NOMO-1 treated with DMSO at 0.1 percent for 48 hours (cell line): ENCODE results near the gene SMYD1.

Experiments used
- DNase-seq: peaks from one replicate; lab custom pipeline; 2025; ENCODE audit not compliant: unreplicated experiment; lab: John Stamatoyannopoulos, UW

The SMYD1 gene

GRCh38 chr2:88121678-88122077 is 54.1 kb downstream of the SMYD1 start:
- DNase-seq, result no peak

GRCh38 chr2:88122141-88122884 is 54.7 kb downstream of the SMYD1 start:
- no peak for DNase-seq

GRCh38 chr2:88123164-88123974 is 55.7 kb downstream of the SMYD1 start:
- DNase-seq, result no peak

GRCh38 chr2:88123975-88124917 is 56.6 kb downstream of the SMYD1 start:
- DNase-seq, result no peak

DNA sequence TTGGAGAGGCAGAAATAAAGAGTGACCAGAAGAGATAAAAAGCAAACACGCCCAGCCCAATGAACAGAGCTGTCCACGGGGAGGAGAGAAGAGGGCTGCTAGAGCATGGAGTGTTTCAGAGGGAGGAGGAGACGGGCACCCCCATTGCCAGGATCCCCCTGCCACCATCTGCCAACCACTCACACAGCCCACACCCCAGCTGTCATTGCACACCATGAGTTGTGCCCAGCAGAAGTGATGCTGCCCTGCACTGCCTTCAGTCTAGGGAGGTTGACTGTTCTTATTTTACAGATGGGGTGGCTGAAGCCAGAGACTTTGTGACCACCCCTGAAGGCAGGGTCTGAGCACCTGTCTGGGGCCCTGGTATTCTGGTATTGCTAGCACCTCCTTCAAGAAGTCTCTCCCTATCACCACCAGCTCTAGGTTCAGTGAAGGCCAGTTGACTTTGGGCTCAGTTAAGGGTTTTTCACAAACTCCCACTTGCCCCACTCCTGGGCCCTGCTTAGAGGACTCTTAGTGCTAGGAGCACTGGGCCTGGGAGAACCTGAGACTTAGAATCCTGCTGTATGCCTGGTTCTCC is 57.8 kb downstream of the SMYD1 start:
- DNase-seq, result no peak

DNA sequence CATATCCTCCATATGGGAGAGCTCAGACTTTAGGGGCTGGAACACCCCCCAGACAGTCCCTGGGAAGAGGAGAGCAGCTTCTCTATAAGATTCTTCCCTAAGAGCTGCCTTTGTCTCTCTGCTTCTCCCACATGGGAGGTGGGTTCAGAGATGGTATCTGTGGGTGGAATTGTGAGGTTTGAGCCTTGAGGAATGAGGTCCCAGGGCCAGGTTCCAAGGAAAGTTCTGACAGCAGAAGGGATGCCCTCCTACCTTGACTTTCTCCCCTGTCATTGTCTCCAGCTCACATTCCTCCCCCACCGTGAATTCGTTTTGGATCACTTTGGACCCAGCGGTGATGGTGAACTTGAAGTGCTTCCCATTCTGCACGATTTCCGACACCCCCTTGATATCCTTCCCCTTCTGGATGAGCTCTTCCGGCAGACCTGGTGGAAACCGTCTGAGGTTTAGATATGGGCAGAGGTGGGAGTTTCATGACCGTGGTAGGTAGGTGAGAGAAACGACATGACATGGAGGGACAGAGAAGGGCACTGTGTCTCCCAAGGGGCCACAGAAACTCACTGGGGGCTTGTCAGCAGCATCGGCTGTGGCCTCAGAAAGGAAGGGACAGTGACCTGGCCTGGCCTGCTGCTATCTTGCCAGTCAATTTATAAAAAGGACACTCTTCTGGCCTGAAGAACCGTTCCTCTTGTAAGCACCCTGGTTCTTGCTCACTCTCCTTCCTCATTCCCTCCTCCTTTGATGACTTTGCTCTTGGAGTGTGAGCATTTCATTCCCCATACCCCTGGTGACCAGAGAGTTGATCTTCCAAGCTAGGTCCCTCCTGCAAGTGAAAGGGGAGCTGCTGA is 58.5 kb downstream of the SMYD1 start:
- DNase-seq, result no peak

- no peak for DNase-seq
These were observed 59.4 kb downstream of the SMYD1 start for GRCh38 chr2:88126772-88127637.

DNA sequence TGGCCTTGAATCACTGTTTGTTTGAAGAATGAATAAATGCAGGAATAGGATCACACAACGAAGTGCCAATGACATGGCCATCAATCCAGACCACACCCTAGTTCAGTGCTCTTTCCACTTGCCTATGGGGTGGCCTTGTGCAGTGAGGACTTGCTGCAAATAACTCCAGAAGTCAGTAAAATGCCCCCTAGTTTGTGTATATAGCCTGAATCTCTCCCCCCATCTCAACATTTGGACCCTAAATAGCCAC is 59.9 kb downstream of the SMYD1 start:
- no peak for DNase-seq

DNA sequence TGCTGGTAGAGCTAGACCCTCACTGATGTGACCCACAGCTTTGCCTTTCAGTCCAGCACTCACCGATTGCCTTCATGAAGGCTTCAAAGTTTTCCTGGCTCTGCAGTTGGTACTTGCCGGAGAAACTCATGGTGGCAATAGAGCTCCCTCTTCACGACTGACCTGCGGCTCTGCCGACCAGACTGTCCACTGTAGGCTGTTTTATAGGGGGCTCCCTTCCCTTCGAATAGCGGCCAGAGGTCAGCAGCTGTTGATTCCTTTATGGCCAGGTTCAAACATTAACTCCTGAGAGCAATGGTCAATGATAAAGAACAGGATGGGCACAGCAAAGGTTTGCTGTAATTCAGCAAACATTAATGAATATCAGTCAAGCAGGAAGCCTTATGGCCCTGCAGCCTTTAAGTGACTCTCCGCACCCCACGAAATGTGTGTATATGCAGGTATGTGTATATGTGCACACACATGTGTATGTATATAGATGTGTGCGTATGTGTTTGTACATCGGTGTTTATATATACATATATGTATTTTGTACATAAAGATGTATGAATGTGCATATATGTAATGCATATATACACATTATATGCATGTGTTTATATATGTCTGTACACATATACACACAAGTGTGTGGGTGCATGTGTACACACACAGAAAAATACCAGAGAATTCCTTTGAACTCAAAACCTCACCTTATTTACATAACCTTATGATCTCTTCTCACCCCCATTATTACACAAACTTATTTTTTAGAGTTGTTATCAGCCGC is 60.4 kb downstream of the SMYD1 start, which contains the start of gene FABP1:
Gene FABP1, minus strand, starts transcription at position 175 of the 766 bp plus-strand sequence. Its CDS starts 45 bp downstream, at position 130.
- no peak for DNase-seq

- no peak for DNase-seq
These were observed 61.2 kb downstream of the SMYD1 start for GRCh38 chr2:88128654-88129312.

- DNase-seq, result no peak
These were observed 61.8 kb downstream of the SMYD1 start for GRCh38 chr2:88129313-88129959.

DNA sequence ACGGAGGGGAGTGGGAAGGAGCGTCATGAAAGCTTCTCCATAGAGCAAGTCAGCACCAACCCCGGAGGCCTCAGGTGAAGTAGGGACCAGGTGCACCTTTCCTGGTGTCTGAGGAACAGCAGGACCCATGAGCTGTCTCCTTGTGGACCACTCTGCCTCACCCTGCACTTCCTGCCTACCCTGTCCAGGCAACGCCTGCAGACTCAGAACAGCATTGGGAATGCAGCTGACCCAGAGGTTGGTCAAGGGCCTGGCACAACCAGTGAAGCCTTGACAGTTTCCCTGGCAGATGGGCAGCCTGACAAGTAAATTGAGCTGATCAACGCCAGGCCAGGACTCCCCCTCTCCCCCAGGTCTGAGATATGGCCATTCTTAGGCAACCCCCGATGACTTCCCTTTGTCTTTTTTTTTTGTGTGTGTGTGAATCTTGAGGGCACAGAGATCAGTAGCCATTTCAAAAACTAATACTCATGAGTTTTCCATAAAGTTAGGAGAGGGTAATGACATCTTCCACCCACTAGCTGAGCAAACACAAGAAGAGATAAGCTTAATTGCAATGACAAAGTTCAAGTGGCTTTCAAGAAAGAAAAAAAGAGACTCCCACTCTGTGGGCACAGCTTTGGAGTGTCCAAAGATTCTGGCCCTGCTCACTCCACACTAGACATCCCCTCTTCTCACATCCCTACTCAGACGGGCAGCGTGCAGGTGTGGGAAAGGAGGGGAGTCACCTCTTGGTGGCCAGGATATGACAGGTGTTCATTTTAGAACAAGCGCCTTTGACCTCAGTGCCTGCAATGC is 63.8 kb downstream of the SMYD1 start:
- DNase-seq, result no peak

GRCh38 chr2:88131999-88132368 is 64.4 kb downstream of the SMYD1 start:
- DNase-seq, result no peak

GRCh38 chr2:88133875-88134274 is 66.2 kb downstream of the SMYD1 start:
- DNase-seq, result no peak

DNA sequence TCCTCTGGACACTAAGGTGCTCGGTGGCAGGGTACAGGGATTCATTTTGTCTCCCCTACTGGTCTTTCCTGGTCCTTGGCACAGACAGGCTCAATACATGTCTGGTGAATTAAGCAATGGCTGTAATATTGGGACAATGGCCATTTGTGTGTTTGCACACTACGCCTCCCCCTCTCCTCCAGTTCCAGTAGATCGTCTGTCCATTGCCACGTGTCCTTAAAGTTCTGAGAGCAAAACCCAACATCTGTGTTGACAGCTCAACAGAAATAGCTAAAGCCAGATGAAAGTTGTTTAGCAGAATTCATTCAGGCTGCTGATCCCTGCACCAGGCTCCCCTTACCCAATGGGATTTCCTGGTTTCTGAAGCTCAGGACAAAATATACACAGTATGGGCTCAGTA is 69.2 kb downstream of the SMYD1 start:
- DNase-seq, result no peak

- no peak for DNase-seq
These were observed 70.2 kb downstream of the SMYD1 start for GRCh38 chr2:88137833-88138232.

DNA sequence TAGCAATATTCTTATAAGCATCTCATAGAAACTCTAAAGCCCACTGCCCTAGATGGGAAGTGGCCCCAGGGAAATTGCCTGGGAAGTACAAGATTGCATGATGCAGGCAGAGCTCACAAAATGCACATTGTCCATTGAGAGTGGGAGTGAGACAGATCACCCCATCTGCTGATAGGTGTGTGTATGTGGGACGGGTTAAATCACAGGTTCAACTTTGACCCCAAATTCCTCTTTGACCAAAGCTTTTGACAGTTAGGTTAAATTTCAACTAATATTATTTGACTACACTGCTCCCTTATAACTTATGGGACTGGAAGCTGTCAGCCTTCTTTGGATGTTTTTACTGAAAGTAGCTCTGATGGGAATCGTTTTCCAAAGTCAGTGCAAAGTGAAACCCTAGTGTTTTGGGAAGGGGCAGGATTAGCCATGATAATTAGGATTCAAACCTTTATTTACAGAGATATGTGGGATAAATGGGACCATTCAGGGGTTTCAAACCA is 71.6 kb downstream of the SMYD1 start:
- DNase-seq, result no peak
